ENCODE measurements around the gene LSAMP. TPM values are rescaled to one million over a fixed set of nuclear protein-coding genes. Genes with fewer than 3 reads are reported as not detected.

The LSAMP gene
- total RNA-seq, 1 experiment from 2014 or later = 0.90 TPM

DNA sequence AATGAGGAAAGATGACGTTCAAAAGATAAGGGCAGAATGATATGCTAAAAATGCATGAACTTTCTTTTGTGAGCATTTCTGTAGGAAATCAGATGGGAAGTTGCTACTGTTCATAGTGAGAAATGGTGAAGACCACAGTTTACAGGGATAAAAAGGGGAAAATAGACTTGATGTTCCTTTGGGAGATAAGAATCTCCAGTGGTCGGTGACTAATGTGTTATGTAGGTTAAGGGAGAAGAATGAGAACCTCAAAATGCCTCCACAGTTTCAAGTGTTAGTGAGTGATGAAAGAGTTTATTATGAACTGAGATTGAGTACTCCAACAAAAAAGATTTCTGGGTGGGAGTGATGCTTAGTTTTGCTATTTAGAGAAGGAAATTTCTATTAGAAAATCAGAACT is 247.2 kb downstream of the LSAMP start:
- Histone ChIP-seq H3K79me1 (ENCODE audit: insufficient read depth, low read depth, low read length, poor library complexity, severe bottlenecking) (no peaks in the 10 kb centered on the region), H3K23ac (ENCODE audit: insufficient read length, low read depth, low read length) (no peak overlapping the region), H3K4ac (ENCODE audit: low read depth, low read length) (no peak overlapping the region), H3K79me2 (ENCODE audit: insufficient read depth, low read length) (no peaks in the 10 kb centered on the region), H4K8ac (replicated peaks; ENCODE audit: insufficient read length, low read depth, low read length) (no peak overlapping the region), H2BK15ac (ENCODE audit: low read depth, low read length) (no peak overlapping the region), H3K14ac (ENCODE audit: insufficient read depth, low read length) (no peak overlapping the region), H2BK5ac (ENCODE audit: insufficient read length, low read length) (no peak overlapping the region), H3K9ac (ENCODE audit: extremely low read depth, insufficient read length, low read length) (no peak overlapping the region), H3K27me3 (ENCODE audit: insufficient read depth, low read length) (no peaks in the 10 kb centered on the region), H3K56ac (ENCODE audit: insufficient read length, low read depth, low read length) (no peak overlapping the region), H4K5ac (ENCODE audit: insufficient read length, low read depth, low read length) (no peak overlapping the region), H3K4me2 (ENCODE audit: insufficient read depth, insufficient read length, low read length) (no peak overlapping the region), H2BK12ac (ENCODE audit: insufficient read length, low read depth, low read length) (no peak overlapping the region), H2BK20ac (ENCODE audit: low read depth, low read length, poor library complexity, severe bottlenecking) (no peak overlapping the region), H2BK120ac (ENCODE audit: low read depth, low read length, poor library complexity, severe bottlenecking) (no peak overlapping the region), H3T11ph (ENCODE audit: low read length) (no peak overlapping the region), H3K27ac (ENCODE audit: insufficient read length, low read depth, low read length) (no peak overlapping the region), H4K20me1 (ENCODE audit: control insufficient read depth, insufficient read depth, insufficient read length) (no peaks in the 10 kb centered on the region), H4K91ac (ENCODE audit: insufficient read length, low read depth, low read length) (no peak overlapping the region), H3K4me1 (ENCODE audit: insufficient read depth, low read length) (0 out of 2 replicates have a peak, but pooled peaks cover 2% of the 10 kb centered on the region), H3K18ac (ENCODE audit: insufficient read length, low read depth, low read length) (no peak overlapping the region), H3K9me3 (ENCODE audit: control insufficient read depth, low read depth, low read length) (no peaks in the 10 kb centered on the region), H2AFZ (ENCODE audit: low read length) (no peak overlapping the region), H3K23me2 (ENCODE audit: insufficient read length, low read depth, low read length, poor library complexity, severe bottlenecking) (no peaks in the 10 kb centered on the region), H2AK5ac (ENCODE audit: insufficient read length, low read length) (no peak overlapping the region)
- H3K4me1 Mint-ChIP-seq = peaks cover 12 to 14% of the 10 kb centered on the region in 2 experiments
- H3K27ac Mint-ChIP-seq = no peak overlapping the region
- H3K4me3 Mint-ChIP-seq = no peak overlapping the region
- no CpG with 5 or more reads among the region's 2 CpGs for WGBS (ENCODE audit: extremely low coverage, insufficient read length, low lambda C conversion rate)
- no peaks in the 10 kb centered on the region for H3K9me3 Mint-ChIP-seq
- no peaks in the 10 kb centered on the region for H3K36me3 Mint-ChIP-seq (ENCODE audit: insufficient read depth in 1 of 3, low read depth in 3 of 3)
- no peak for DNase-seq
- peaks cover 3% of the 10 kb centered on the region for H3K27me3 Mint-ChIP-seq (ENCODE audit: low read depth)
- TF ChIP-seq, protein P1, sequence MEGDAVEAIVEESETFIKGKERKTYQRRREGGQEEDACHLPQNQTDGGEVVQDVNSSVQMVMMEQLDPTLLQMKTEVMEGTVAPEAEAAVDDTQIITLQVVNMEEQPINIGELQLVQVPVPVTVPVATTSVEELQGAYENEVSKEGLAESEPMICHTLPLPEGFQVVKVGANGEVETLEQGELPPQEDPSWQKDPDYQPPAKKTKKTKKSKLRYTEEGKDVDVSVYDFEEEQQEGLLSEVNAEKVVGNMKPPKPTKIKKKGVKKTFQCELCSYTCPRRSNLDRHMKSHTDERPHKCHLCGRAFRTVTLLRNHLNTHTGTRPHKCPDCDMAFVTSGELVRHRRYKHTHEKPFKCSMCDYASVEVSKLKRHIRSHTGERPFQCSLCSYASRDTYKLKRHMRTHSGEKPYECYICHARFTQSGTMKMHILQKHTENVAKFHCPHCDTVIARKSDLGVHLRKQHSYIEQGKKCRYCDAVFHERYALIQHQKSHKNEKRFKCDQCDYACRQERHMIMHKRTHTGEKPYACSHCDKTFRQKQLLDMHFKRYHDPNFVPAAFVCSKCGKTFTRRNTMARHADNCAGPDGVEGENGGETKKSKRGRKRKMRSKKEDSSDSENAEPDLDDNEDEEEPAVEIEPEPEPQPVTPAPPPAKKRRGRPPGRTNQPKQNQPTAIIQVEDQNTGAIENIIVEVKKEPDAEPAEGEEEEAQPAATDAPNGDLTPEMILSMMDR (conservative IDR thresholded peaks at IDR 0.05) = no peak
